ENCODE results near the gene BAD.

BAD gene

GRCh38 chr11:64323373-64323772 is 38.9 kb upstream of the BAD start:
- Histone ChIP-seq H2AK5ac (ENCODE audit: low read length) (no peak overlapping the region), H3K14ac (ENCODE audit: low read length) (no peak overlapping the region), H2BK12ac (ENCODE audit: low read length) (no peak overlapping the region), H3K4me2 (ENCODE audit: low read length) (no peak overlapping the region), H3K9me3 (ENCODE audit: insufficient read depth, low read depth, low read length) (no peaks in the 10 kb centered on the region), H3K4me3 (ENCODE audit: low read depth, low read length) (no peak overlapping the region), H3K36me3 (ENCODE audit: control insufficient read depth in 1 of 2, insufficient read depth in 2 of 2, low read length in 2 of 2) (peaks cover 29 to 30% of the 10 kb centered on the region in 2 experiments), H3K4me1 (ENCODE audit: control insufficient read depth in 1 of 2, insufficient read depth in 2 of 2, low read length in 2 of 2) (peaks cover 15 to 19% of the 10 kb centered on the region in 2 experiments), H2BK5ac (ENCODE audit: low read depth, low read length, poor library complexity) (no peak overlapping the region), H4K8ac (ENCODE audit: low read depth, low read length) (no peak overlapping the region), H3K9ac (ENCODE audit: low read length) (no peak overlapping the region), H3K79me2 (ENCODE audit: control insufficient read depth, insufficient read depth, low read length, poor library complexity) (peaks cover under 1% of the 10 kb centered on the region), H3K18ac (ENCODE audit: low read length) (no peak overlapping the region), H3K27me3 (ENCODE audit: insufficient read depth, low read length) (no peaks in the 10 kb centered on the region), H3K4ac (ENCODE audit: low read depth, low read length) (no peak overlapping the region), H4K12ac (ENCODE audit: low read depth, low read length) (no peak overlapping the region), H4K91ac (ENCODE audit: low read depth, low read length) (no peak overlapping the region), H2BK120ac (ENCODE audit: insufficient read depth, low read length, poor library complexity) (no peak overlapping the region), H3K79me1 (ENCODE audit: low read length) (peaks cover 4% of the 10 kb centered on the region), H2AFZ (ENCODE audit: insufficient read depth, low read length, poor library complexity) (no peak overlapping the region), H3K27ac (ENCODE audit: low read depth, low read length) (no peak overlapping the region), H3K23ac (ENCODE audit: low read length) (no peak overlapping the region)
- no CpG with 5 or more reads among the region's 5 CpGs for WGBS (ENCODE audit: extremely low coverage, insufficient coverage, insufficient read length)
- no peak for DNase-seq

GRCh38 chr11:64322925-64323260 is 38.4 kb upstream of the BAD start:
- Histone ChIP-seq H3K4me3 (ENCODE audit: low read depth, low read length) (no peak overlapping the region), H3K14ac (ENCODE audit: low read length) (no peak overlapping the region), H2BK12ac (ENCODE audit: low read length) (no peak overlapping the region), H2BK120ac (ENCODE audit: insufficient read depth, low read length, poor library complexity) (no peak overlapping the region), H3K36me3 (ENCODE audit: control insufficient read depth in 1 of 2, insufficient read depth in 2 of 2, low read length in 2 of 2) (peaks cover 29 to 30% of the 10 kb centered on the region in 2 experiments), H3K9ac (ENCODE audit: low read length) (no peak overlapping the region), H3K4me1 (ENCODE audit: control insufficient read depth in 1 of 2, insufficient read depth in 2 of 2, low read length in 2 of 2) (peaks cover 15 to 19% of the 10 kb centered on the region in 2 experiments), H3K79me1 (ENCODE audit: low read length) (peaks cover 8% of the 10 kb centered on the region), H3K4ac (ENCODE audit: low read depth, low read length) (no peak overlapping the region), H2AK5ac (ENCODE audit: low read length) (no peak overlapping the region), H3K4me2 (ENCODE audit: low read length) (no peak overlapping the region), H3K23ac (ENCODE audit: low read length) (no peak overlapping the region), H2AFZ (ENCODE audit: insufficient read depth, low read length, poor library complexity) (no peak overlapping the region), H3K18ac (ENCODE audit: low read length) (no peak overlapping the region), H4K12ac (ENCODE audit: low read depth, low read length) (no peak overlapping the region), H3K27ac (ENCODE audit: low read depth, low read length) (no peak overlapping the region), H4K8ac (ENCODE audit: low read depth, low read length) (no peak overlapping the region), H3K27me3 (ENCODE audit: insufficient read depth, low read length) (no peaks in the 10 kb centered on the region), H4K91ac (ENCODE audit: low read depth, low read length) (no peak overlapping the region), H3K9me3 (ENCODE audit: insufficient read depth, low read depth, low read length) (no peaks in the 10 kb centered on the region), H3K79me2 (ENCODE audit: control insufficient read depth, insufficient read depth, low read length, poor library complexity) (peaks cover 5% of the 10 kb centered on the region), H2BK5ac (ENCODE audit: low read depth, low read length, poor library complexity) (no peak overlapping the region)
- no peak for DNase-seq
- no CpG with 5 or more reads among the region's 7 CpGs for WGBS (ENCODE audit: extremely low coverage, insufficient coverage, insufficient read length)

- peaks cover 16% of the 10 kb centered on the region for H3K79me1 ChIP-seq (ENCODE audit: low read length)
- WGBS (ENCODE audit: extremely low coverage, insufficient coverage, insufficient read length), result no CpG with 5 or more reads among the region's 5 CpGs
- peaks cover 30 to 32% of the 10 kb centered on the region in 2 experiments for H3K36me3 ChIP-seq (ENCODE audit: control insufficient read depth in 1 of 2, insufficient read depth in 2 of 2, low read length in 2 of 2)
- no peak overlapping the region for H2BK120ac ChIP-seq (ENCODE audit: insufficient read depth, low read length, poor library complexity)
- H4K12ac ChIP-seq (ENCODE audit: low read depth, low read length), result no peak overlapping the region
- no peak overlapping the region for H3K4me3 ChIP-seq (ENCODE audit: low read depth, low read length)
- no peaks in the 10 kb centered on the region for H3K9me3 ChIP-seq (ENCODE audit: insufficient read depth, low read depth, low read length)
- H2AFZ ChIP-seq (ENCODE audit: insufficient read depth, low read length, poor library complexity), result no peak overlapping the region
- no peak overlapping the region for H3K27ac ChIP-seq (ENCODE audit: low read depth, low read length)
- H3K4me1 ChIP-seq (ENCODE audit: control insufficient read depth in 1 of 2, insufficient read depth in 2 of 2, low read length in 2 of 2), result peaks cover 15 to 19% of the 10 kb centered on the region in 2 experiments
- no peak overlapping the region for H3K9ac ChIP-seq (ENCODE audit: low read length)
- no peak overlapping the region for H2BK12ac ChIP-seq (ENCODE audit: low read length)
- H4K8ac ChIP-seq (ENCODE audit: low read depth, low read length), result no peak overlapping the region
- no peak for DNase-seq
- H2BK5ac ChIP-seq (ENCODE audit: low read depth, low read length, poor library complexity), result no peak overlapping the region
- H3K4ac ChIP-seq (ENCODE audit: low read depth, low read length), result no peak overlapping the region
- H3K79me2 ChIP-seq (ENCODE audit: control insufficient read depth, insufficient read depth, low read length, poor library complexity), result peaks cover 9% of the 10 kb centered on the region
- H3K4me2 ChIP-seq (ENCODE audit: low read length), result no peak overlapping the region
- no peak overlapping the region for H3K23ac ChIP-seq (ENCODE audit: low read length)
- H3K18ac ChIP-seq (ENCODE audit: low read length), result no peak overlapping the region
- H3K27me3 ChIP-seq (ENCODE audit: insufficient read depth, low read length), result no peaks in the 10 kb centered on the region
- H2AK5ac ChIP-seq (ENCODE audit: low read length), result no peak overlapping the region
- no peak overlapping the region for H4K91ac ChIP-seq (ENCODE audit: low read depth, low read length)
- H3K14ac ChIP-seq (ENCODE audit: low read length), result no peak overlapping the region
Observed at GRCh38 chr11:64321533-64321932, 37.1 kb upstream of the BAD start.

GRCh38 chr11:64321026-64321425 is 36.6 kb upstream of the BAD start:
- H3K27ac ChIP-seq (ENCODE audit: low read depth, low read length), result no peak overlapping the region
- no peak overlapping the region for H2AFZ ChIP-seq (ENCODE audit: insufficient read depth, low read length, poor library complexity)
- no peaks in the 10 kb centered on the region for H3K27me3 ChIP-seq (ENCODE audit: insufficient read depth, low read length)
- H4K12ac ChIP-seq (ENCODE audit: low read depth, low read length), result no peak overlapping the region
- no peak overlapping the region for H3K9ac ChIP-seq (ENCODE audit: low read length)
- no peak for DNase-seq
- H3K18ac ChIP-seq (ENCODE audit: low read length), result no peak overlapping the region
- H2AK5ac ChIP-seq (ENCODE audit: low read length), result no peak overlapping the region
- H3K36me3 ChIP-seq (ENCODE audit: control insufficient read depth in 1 of 2, insufficient read depth in 2 of 2, low read length in 2 of 2), result peaks cover 34 to 36% of the 10 kb centered on the region in 2 experiments
- peaks cover 18 to 21% of the 10 kb centered on the region in 2 experiments for H3K4me1 ChIP-seq (ENCODE audit: control insufficient read depth in 1 of 2, insufficient read depth in 2 of 2, low read length in 2 of 2)
- H2BK12ac ChIP-seq (ENCODE audit: low read length), result no peak overlapping the region
- no peak overlapping the region for H4K91ac ChIP-seq (ENCODE audit: low read depth, low read length)
- H4K8ac ChIP-seq (ENCODE audit: low read depth, low read length), result no peak overlapping the region
- no peak overlapping the region for H3K4me2 ChIP-seq (ENCODE audit: low read length)
- H3K23ac ChIP-seq (ENCODE audit: low read length), result no peak overlapping the region
- H3K79me2 ChIP-seq (ENCODE audit: control insufficient read depth, insufficient read depth, low read length, poor library complexity), result peaks cover 9% of the 10 kb centered on the region
- H2BK120ac ChIP-seq (ENCODE audit: insufficient read depth, low read length, poor library complexity), result no peak overlapping the region
- no CpG with 5 or more reads among the region's 5 CpGs for WGBS (ENCODE audit: extremely low coverage, insufficient coverage, insufficient read length)
- H3K79me1 ChIP-seq (ENCODE audit: low read length), result peaks cover 16% of the 10 kb centered on the region
- H2BK5ac ChIP-seq (ENCODE audit: low read depth, low read length, poor library complexity), result no peak overlapping the region
- H3K9me3 ChIP-seq (ENCODE audit: insufficient read depth, low read depth, low read length), result no peaks in the 10 kb centered on the region
- H3K4ac ChIP-seq (ENCODE audit: low read depth, low read length), result no peak overlapping the region
- no peak overlapping the region for H3K4me3 ChIP-seq (ENCODE audit: low read depth, low read length)
- no peak overlapping the region for H3K14ac ChIP-seq (ENCODE audit: low read length)

Measured in trophoblast cell (in vitro differentiated cells and primary cell).